Ishikawa (cell line): ENCODE results near the gene KIFC3.

ENCODE experiments used
- CEBPB ChIP-seq: IDR thresholded peaks from 2 replicates; pipeline ENCODE4 v1.6.1; 2012
- CREB1 ChIP-seq: IDR thresholded peaks from 2 replicates; pipeline ENCODE4 v1.6.1; 2012; ENCODE audit warnings: low read depth
- EGR1 ChIP-seq: IDR thresholded peaks from 2 replicates; pipeline ENCODE4 v1.6.1; 2012
- EP300 ChIP-seq: IDR thresholded peaks from 2 replicates; pipeline ENCODE4 v1.6.1; 2012; ENCODE audit warnings: borderline replicate concordance
- FOXM1 ChIP-seq: IDR thresholded peaks from 2 replicates; pipeline ENCODE4 v1.6.1; 2012; ENCODE audit warnings: low read depth, borderline replicate concordance
- MAX ChIP-seq: IDR thresholded peaks from 2 replicates; pipeline ENCODE4 v1.6.1; 2012
- NFIC ChIP-seq: IDR thresholded peaks from 2 replicates; pipeline ENCODE4 v1.6.1; 2012
- RAD21 ChIP-seq: IDR thresholded peaks from 2 replicates; pipeline ENCODE4 v1.6.1; 2012; ENCODE audit warnings: low read depth
- TAF1 ChIP-seq: IDR thresholded peaks from 2 replicates; pipeline ENCODE4 v1.6.1; 2012; ENCODE audit warnings: low read depth, mild to moderate bottlenecking
- TCF12 ChIP-seq: IDR thresholded peaks from 2 replicates; pipeline ENCODE4 v1.6.1; 2012; ENCODE audit warnings: low read depth
- TEAD4 ChIP-seq: IDR thresholded peaks from 2 replicates; pipeline ENCODE4 v1.6.1; 2012
- YY1 ChIP-seq: IDR thresholded peaks from 2 replicates; pipeline ENCODE4 v1.6.1; 2012; ENCODE audit warnings: low read depth
- ZBTB7A ChIP-seq: IDR thresholded peaks from 2 replicates; pipeline ENCODE4 v1.6.1; 2012; ENCODE audit warnings: low read depth
- TF ChIP-seq, protein P1 (sequence below): IDR thresholded peaks from 2 replicates; pipeline ENCODE4 v1.6.1; 2012
- TF ChIP-seq, protein P2 (sequence below): IDR thresholded peaks from 2 replicates; pipeline ENCODE4 v1.6.1; 2012; ENCODE audit warnings: low read depth, mild to moderate bottlenecking

The KIFC3 gene

GRCh38 chr16:57799600-57800199, 2.6 kb downstream of the KIFC3 start:
- no peak for TF ChIP-seq EGR1
- TF ChIP-seq, protein P1, sequence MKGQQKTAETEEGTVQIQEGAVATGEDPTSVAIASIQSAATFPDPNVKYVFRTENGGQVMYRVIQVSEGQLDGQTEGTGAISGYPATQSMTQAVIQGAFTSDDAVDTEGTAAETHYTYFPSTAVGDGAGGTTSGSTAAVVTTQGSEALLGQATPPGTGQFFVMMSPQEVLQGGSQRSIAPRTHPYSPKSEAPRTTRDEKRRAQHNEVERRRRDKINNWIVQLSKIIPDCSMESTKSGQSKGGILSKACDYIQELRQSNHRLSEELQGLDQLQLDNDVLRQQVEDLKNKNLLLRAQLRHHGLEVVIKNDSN = no peak
- TF ChIP-seq CEBPB = no peak
- no peak for TF ChIP-seq YY1
- TF ChIP-seq TEAD4 = no peak
- TF ChIP-seq TAF1 = no peak
- TF ChIP-seq NFIC = no peak
- TF ChIP-seq FOXM1 = no peak
- no peak for TF ChIP-seq ZBTB7A
- no peak for TF ChIP-seq MAX
- TF ChIP-seq, protein P2, sequence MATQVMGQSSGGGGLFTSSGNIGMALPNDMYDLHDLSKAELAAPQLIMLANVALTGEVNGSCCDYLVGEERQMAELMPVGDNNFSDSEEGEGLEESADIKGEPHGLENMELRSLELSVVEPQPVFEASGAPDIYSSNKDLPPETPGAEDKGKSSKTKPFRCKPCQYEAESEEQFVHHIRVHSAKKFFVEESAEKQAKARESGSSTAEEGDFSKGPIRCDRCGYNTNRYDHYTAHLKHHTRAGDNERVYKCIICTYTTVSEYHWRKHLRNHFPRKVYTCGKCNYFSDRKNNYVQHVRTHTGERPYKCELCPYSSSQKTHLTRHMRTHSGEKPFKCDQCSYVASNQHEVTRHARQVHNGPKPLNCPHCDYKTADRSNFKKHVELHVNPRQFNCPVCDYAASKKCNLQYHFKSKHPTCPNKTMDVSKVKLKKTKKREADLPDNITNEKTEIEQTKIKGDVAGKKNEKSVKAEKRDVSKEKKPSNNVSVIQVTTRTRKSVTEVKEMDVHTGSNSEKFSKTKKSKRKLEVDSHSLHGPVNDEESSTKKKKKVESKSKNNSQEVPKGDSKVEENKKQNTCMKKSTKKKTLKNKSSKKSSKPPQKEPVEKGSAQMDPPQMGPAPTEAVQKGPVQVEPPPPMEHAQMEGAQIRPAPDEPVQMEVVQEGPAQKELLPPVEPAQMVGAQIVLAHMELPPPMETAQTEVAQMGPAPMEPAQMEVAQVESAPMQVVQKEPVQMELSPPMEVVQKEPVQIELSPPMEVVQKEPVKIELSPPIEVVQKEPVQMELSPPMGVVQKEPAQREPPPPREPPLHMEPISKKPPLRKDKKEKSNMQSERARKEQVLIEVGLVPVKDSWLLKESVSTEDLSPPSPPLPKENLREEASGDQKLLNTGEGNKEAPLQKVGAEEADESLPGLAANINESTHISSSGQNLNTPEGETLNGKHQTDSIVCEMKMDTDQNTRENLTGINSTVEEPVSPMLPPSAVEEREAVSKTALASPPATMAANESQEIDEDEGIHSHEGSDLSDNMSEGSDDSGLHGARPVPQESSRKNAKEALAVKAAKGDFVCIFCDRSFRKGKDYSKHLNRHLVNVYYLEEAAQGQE = no peak

- TF ChIP-seq TCF12 = no peak
- no peak for TF ChIP-seq FOXM1
- TF ChIP-seq EGR1 = no peak
- TF ChIP-seq ZBTB7A = no peak
- TF ChIP-seq RAD21 = no peak
- TF ChIP-seq, protein P1 = no peak
- TF ChIP-seq YY1 = no peak
- TF ChIP-seq, protein P2 = no peak
- no peak for TF ChIP-seq MAX
- no peak for TF ChIP-seq NFIC
- no peak for TF ChIP-seq EP300
These were observed 3.2 kb downstream of the KIFC3 start for GRCh38 chr16:57798953-57799599.

DNA sequence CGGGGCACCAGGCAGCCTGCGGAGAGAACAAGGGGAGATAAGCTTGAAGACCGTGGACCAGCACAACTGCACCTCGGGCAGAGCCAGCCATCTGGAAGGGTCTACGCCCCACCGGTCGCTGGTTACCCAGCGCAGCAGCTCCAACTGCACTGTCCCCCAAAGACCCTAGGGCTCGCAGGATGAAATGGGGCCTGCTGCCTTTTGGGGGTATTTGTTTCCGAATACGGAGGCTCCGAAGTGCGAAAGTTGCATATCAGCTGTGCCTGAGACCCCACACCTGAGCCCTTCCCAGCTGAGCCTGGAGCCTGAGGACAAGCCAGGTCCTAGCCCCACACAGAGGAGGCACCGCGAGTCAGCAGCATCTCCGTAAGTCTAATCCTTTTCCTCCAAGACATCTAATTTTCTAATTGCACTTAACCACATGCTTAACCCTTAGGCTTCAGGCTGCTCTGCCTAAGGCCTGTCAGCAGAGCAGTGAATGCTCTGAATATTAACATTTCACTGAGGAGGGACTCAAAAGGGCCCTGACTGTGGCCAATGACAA, 4.0 kb downstream of the KIFC3 start:
- TF ChIP-seq EGR1 = no peak
- peak; percentile 55; the same call in 1 of the 2 replicates for TF ChIP-seq ZBTB7A
- TF ChIP-seq CEBPB = no peak
- TF ChIP-seq CREB1 = no peak
- no peak for TF ChIP-seq NFIC
- TF ChIP-seq, protein P1 = no peak

DNA sequence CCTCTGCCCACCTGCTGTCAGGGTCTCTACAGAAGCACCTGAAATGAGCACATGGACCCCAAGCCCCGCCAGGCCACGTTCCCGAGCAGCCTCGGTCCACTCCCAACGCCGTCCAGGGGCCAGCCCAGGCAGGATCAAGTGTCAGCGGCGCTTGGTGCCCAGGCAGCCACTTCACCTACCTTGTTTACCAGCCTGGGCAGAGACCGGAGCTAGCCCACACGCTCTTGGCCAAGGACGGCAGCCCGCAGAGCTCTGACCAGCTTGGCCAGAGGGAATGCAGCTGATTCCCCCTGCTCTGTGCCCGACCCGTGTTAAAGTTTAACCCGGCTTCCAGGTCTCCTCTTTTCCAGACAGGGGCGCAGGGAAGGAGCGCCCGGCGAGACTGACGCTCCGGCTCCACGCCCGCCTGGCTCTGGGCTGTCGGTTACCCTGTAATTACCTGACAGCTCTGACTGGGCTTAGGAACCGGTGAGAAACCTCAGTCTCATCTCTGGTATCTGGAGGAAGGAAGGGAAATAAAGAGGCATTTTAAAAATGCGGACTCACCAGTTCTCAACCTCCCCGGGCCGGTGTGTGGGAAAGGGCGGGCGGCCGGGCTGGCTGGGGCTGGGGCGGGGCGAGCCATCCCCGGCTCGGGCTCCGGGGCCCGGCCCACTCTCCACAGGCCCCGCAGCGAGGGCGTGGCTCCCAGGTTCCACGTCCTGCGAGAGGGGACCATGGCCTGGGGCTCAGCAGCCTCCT, 4.6 kb downstream of the KIFC3 start:
- TF ChIP-seq FOXM1 (0 out of 2 replicates have a peak, but pooled peaks have one; percentile 46), TEAD4 (peak; percentile 95), YY1 (peak; percentile 26; the same call in 1 of the 2 replicates), RAD21 (peak; percentile 4; the same call in 1 of the 2 replicates), EGR1 (no peak), CEBPB (0 out of 2 replicates have a peak, but pooled peaks have one; percentile 18), NFIC (0 out of 2 replicates have a peak, but pooled peaks have one; percentile 37), EP300 (peak; percentile 63; the same call in 1 of the 2 replicates), MAX (no peak), TAF1 (no peak), ZBTB7A (peak; percentile 36; the same call in 1 of the 2 replicates), CREB1 (no peak), TCF12 (peak; percentile 67)
- TF ChIP-seq, protein P1 = no peak
- TF ChIP-seq, protein P2 = no peak
